Sigmoid colon (tissue), 7 donors: ENCODE data around the gene UBL3. TPM values are rescaled to one million over a fixed set of nuclear protein-coding genes. Genes with fewer than 3 reads are reported as not detected.

Experiments
- DNase-seq: peaks from one replicate; pipeline ENCODE4 v3.0.0-alpha.2; 2019
- H3K27ac ChIP-seq, 4 donors: fragments of 200-600 bp; sonication (generic); one replicate each; pipeline ENCODE4 v1.5.1; 2016 to 2019; ENCODE audit warnings: mild to moderate bottlenecking in 1 of 4
- H3K27me3 ChIP-seq, 3 donors: fragments of 200-600 bp; sonication (generic); one replicate each; pipeline ENCODE4 v1.5.1; 2019; ENCODE audit warnings: mild to moderate bottlenecking in 1 of 3
- H3K36me3 ChIP-seq, 4 donors: fragments of 200-600 bp; sonication (generic); one replicate each; pipeline ENCODE4 v1.5.1; 2016 to 2019
- H3K4me1 ChIP-seq, 4 donors: fragments of 200-600 bp; sonication (generic); one replicate each; pipeline ENCODE4 v1.5.1; 2017 to 2019
- H3K4me3 ChIP-seq, 4 donors: fragments of 200-600 bp; sonication (generic); one replicate each; pipeline ENCODE4 v1.5.1; 2017 to 2019; ENCODE audit warnings: mild to moderate bottlenecking in 2 of 4, moderate library complexity in 1 of 4
- H3K9me3 ChIP-seq, 4 donors: fragments of 200-600 bp in 3 of 4; sonication (generic) in 3 of 4; one replicate each; pipeline versions ENCODE4 v1.5.1 to v1.6.1; 2013 to 2019
- CTCF ChIP-seq, 4 experiments: fragments of 450-650 bp in 3 of 4; fragments of 200-600 bp in 1 of 4; IDR thresholded peaks; one replicate each; pipeline ENCODE4 v1.5.1; 2016 to 2019; ENCODE audit warnings: antibody characterized with exemption in 4 of 4, mild to moderate bottlenecking in 3 of 4, moderate library complexity in 2 of 4
- EP300 ChIP-seq, 4 donors: sonication (generic); formaldehyde crosslinking; IDR thresholded peaks; one replicate each; pipeline ENCODE4 v1.6.1; 2017; ENCODE audit warnings: antibody characterized with exemption in 4 of 4
- POLR2A ChIP-seq, 2 donors: fragments of 450-650 bp; IDR thresholded peaks; one replicate each; pipeline ENCODE4 v1.6.1; 2016; ENCODE audit warnings: antibody characterized with exemption in 2 of 2, mild to moderate bottlenecking in 2 of 2, moderate library complexity in 2 of 2
- POLR2AphosphoS5 ChIP-seq, 4 donors: sonication (generic); formaldehyde crosslinking; IDR thresholded peaks; one replicate each; pipeline ENCODE4 v1.6.1; 2017; ENCODE audit warnings: antibody characterized with exemption in 4 of 4
- WGBS, 2 donors: extraction: QIAGEN DNeasy Blood & Tissue Kit; methylation state at CpG; one replicate each; pipeline ENCODE4 v1.1.7; 2013; 5-methylcytosine and 5-hydroxymethylcytosine counted together
- intact Hi-C: fragments of 100-400 bp; cut with DNase I; formaldehyde crosslinking; loops from one replicate; pipeline ENCODE4 v1.15.1; 2023
- polyA plus RNA-seq, 3 donors: library from polyadenylated mRNA; stranded (reverse); fragments of 200-250 nt; gene quantifications; one replicate each; pipeline ENCODE4 v1.2.3, GENCODE V29; 2013
- total RNA-seq, 4 donors: library from RNA; depleted of rRNA; stranded (reverse); fragments of >200 nt; gene quantifications; one replicate each; pipeline ENCODE4 v1.1.0, GENCODE V29; 2016
- donor health status: healthy with polysubstance abuse.
- donor health status: Bipolar disorder and iron deficiency.
- donor health status: healthy.

Gene UBL3
- total and polyA plus RNA-seq, 7 donors, result 19.1 to 48.6 (median 41.1) TPM

GRCh38 chr13:29885989-29886388 lies 35.6 kb upstream of the UBL3 start:
- intact Hi-C loops, result no loop called here
- 81 to 89% methylated on average over 1 of the region's 1 CpG for WGBS, 2 donors

GRCh38 chr13:29884671-29885430 lies 34.4 kb upstream of the UBL3 start:
- no peaks in the 10 kb centered on the region for H3K36me3 ChIP-seq

More at GRCh38 chr13:29885989-29886388, 35.6 kb upstream of the UBL3 start:
- Histone ChIP-seq H3K4me3 (no peak overlapping the region), H3K27me3 (no peaks in the 10 kb centered on the region), H3K4me1 (no peaks in the 10 kb centered on the region), H3K9me3 (no peaks in the 10 kb centered on the region), H3K27ac (no peak overlapping the region), H3K36me3 (no peaks in the 10 kb centered on the region)
- TF ChIP-seq EP300 (IDR thresholded peaks at IDR 0.05) (no peak), POLR2A (IDR thresholded peaks at IDR 0.05) (no peak), CTCF (IDR thresholded peaks at IDR 0.05) (no peak), POLR2AphosphoS5 (IDR thresholded peaks at IDR 0.05) (no peak)
- no peak for DNase-seq

GRCh38 chr13:29883941-29884518 lies 33.6 kb upstream of the UBL3 start:
- no peak overlapping the region for H3K27ac ChIP-seq
- no peaks in the 10 kb centered on the region for H3K9me3 ChIP-seq
- no peaks in the 10 kb centered on the region for H3K36me3 ChIP-seq
- intact Hi-C loops, result no loop called here
- DNase-seq, result no peak
- TF ChIP-seq EP300 (IDR thresholded peaks at IDR 0.05) (no peak), CTCF (IDR thresholded peaks at IDR 0.05) (no peak), POLR2A (IDR thresholded peaks at IDR 0.05) (no peak), POLR2AphosphoS5 (IDR thresholded peaks at IDR 0.05) (no peak)
- no peak overlapping the region for H3K4me3 ChIP-seq
- WGBS, 2 donors, result 88 to 94% methylated on average over 6 of the region's 6 CpGs
- H3K4me1 ChIP-seq, result no peaks in the 10 kb centered on the region
- H3K27me3 ChIP-seq, result no peaks in the 10 kb centered on the region

More at GRCh38 chr13:29884671-29885430, 34.4 kb upstream of the UBL3 start:
- H3K9me3 ChIP-seq, result no peaks in the 10 kb centered on the region
- WGBS, 2 donors, result 62 to 72% methylated on average over 7 of the region's 7 CpGs
- H3K27ac ChIP-seq, result no peak overlapping the region
- intact Hi-C loops, result no loop called here
- no peak for DNase-seq
- H3K4me3 ChIP-seq, result no peak overlapping the region
- TF ChIP-seq EP300 (IDR thresholded peaks at IDR 0.05), result no peak
- TF ChIP-seq POLR2AphosphoS5 (IDR thresholded peaks at IDR 0.05), result no peak
- no peak for TF ChIP-seq CTCF (IDR thresholded peaks at IDR 0.05)
- no peaks in the 10 kb centered on the region for H3K4me1 ChIP-seq
- no peaks in the 10 kb centered on the region for H3K27me3 ChIP-seq

- WGBS, 2 donors, result 53 to 98% methylated on average over 1 of the region's 1 CpG
- intact Hi-C loops, result no loop called here
These were observed 31.7 kb upstream of the UBL3 start for GRCh38 chr13:29882076-29882475.

More at GRCh38 chr13:29882076-29882475, 31.7 kb upstream of the UBL3 start:
- no peak overlapping the region for H3K27ac ChIP-seq
- H3K27me3 ChIP-seq, result no peaks in the 10 kb centered on the region
- H3K4me1 ChIP-seq, result no peaks in the 10 kb centered on the region
- H3K36me3 ChIP-seq, result no peaks in the 10 kb centered on the region
- no peak for TF ChIP-seq POLR2A (IDR thresholded peaks at IDR 0.05)
- TF ChIP-seq CTCF (IDR thresholded peaks at IDR 0.05), result no peak
- no peak for TF ChIP-seq POLR2AphosphoS5 (IDR thresholded peaks at IDR 0.05)
- TF ChIP-seq EP300 (IDR thresholded peaks at IDR 0.05), result no peak
- no peak for DNase-seq
- H3K9me3 ChIP-seq, result no peaks in the 10 kb centered on the region
- H3K4me3 ChIP-seq, result no peak overlapping the region
